ENCODE measurements around the gene SYNDIG1.

The SYNDIG1 gene

GRCh38 chr20:24546232-24546892 lies 76.9 kb downstream of the SYNDIG1 start:
- H3K27ac ChIP-seq: no peak overlapping the region
- no peaks in the 10 kb centered on the region for H3K27me3 ChIP-seq
- H3K4me1 ChIP-seq (ENCODE audit: control insufficient read depth in 1 of 2, insufficient read depth in 1 of 2, low read depth in 1 of 2, low read length in 1 of 2): no peaks in the 10 kb centered on the region
- no peaks in the 10 kb centered on the region for H3K9me3 ChIP-seq
- H3K36me3 ChIP-seq: no peaks in the 10 kb centered on the region
- no peak for TF ChIP-seq CTCF (IDR thresholded peaks at IDR 0.05)
- no peak overlapping the region for H3K4me3 ChIP-seq (ENCODE audit: low read depth in 1 of 2, low read length in 1 of 2)

DNA sequence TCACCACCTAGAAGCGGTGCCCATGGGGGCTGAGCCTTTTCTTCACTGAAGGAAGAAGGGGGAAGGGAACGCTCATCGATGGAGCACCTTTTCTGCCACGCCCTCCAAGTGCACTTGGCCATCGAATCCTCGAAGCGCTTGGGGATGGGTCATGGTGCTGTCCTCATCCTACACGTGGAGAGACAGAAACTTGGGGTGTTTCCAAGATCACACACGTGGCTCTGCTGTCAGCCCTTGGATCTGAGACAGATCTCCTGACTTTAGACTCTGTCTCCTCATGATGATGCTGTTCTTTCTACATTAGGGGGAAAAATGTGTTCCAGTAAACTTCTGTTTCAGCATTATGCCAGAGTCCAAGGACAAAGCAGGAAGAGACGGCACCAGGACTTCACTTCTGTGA lies 78.5 kb downstream of the SYNDIG1 start:
- Histone ChIP-seq H3K4me1 (ENCODE audit: control insufficient read depth in 1 of 2, insufficient read depth in 1 of 2, low read depth in 1 of 2, low read length in 1 of 2) (no peaks in the 10 kb centered on the region), H3K27ac (no peak overlapping the region), H3K4me3 (ENCODE audit: low read depth in 1 of 2, low read length in 1 of 2) (no peak overlapping the region), H3K36me3 (no peaks in the 10 kb centered on the region), H3K27me3 (no peaks in the 10 kb centered on the region), H3K9me3 (no peaks in the 10 kb centered on the region)
- no peak for TF ChIP-seq CTCF (IDR thresholded peaks at IDR 0.05)

DNA sequence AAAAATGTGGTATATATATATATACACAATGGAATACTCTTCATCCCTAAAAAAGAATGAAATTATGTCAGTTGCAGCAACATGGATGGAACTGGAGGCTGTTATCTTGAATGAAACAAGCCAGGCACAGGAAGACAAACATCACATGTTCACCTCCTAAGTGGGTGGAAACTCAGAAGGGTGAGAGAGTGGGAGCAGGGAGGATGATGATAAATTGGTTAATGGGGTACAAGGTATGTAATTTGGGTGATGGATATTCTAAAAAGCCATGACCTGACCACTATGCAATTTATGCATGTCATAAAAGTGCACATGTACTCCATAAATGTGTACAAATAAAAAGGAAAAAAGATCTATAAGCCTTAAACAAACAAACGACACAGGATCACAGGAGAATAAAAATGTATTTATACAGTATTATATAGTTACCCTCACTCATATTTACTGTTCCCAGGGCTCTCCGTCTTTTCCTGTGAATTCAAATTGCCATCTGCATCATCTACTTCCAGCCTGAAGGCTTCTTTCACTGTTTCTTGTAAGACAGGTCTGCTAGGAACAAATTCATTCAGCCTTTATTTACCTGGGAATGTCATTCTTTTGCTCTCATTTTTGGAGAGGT lies 89.8 kb downstream of the SYNDIG1 start:
- no peaks in the 10 kb centered on the region for H3K9me3 ChIP-seq
- no peaks in the 10 kb centered on the region for H3K27me3 ChIP-seq
- no peak for TF ChIP-seq CTCF (IDR thresholded peaks at IDR 0.05)
- no peaks in the 10 kb centered on the region for H3K4me1 ChIP-seq (ENCODE audit: control insufficient read depth in 1 of 2, insufficient read depth in 1 of 2, low read depth in 1 of 2, low read length in 1 of 2)
- H3K27ac ChIP-seq: no peak overlapping the region
- H3K36me3 ChIP-seq: no peaks in the 10 kb centered on the region
- H3K4me3 ChIP-seq (ENCODE audit: low read depth in 1 of 2, low read length in 1 of 2): no peak overlapping the region

GRCh38 chr20:24560571-24561491 lies 91.4 kb downstream of the SYNDIG1 start:
- H3K36me3 ChIP-seq: no peaks in the 10 kb centered on the region
- no peak overlapping the region for H3K4me3 ChIP-seq (ENCODE audit: low read depth in 1 of 2, low read length in 1 of 2)
- no peaks in the 10 kb centered on the region for H3K9me3 ChIP-seq
- H3K27ac ChIP-seq: no peak overlapping the region
- no peaks in the 10 kb centered on the region for H3K27me3 ChIP-seq
- no peaks in the 10 kb centered on the region for H3K4me1 ChIP-seq (ENCODE audit: control insufficient read depth in 1 of 2, insufficient read depth in 1 of 2, low read depth in 1 of 2, low read length in 1 of 2)
- no peak for TF ChIP-seq CTCF (IDR thresholded peaks at IDR 0.05)

- Histone ChIP-seq H3K27ac (no peak overlapping the region), H3K4me3 (ENCODE audit: low read depth in 1 of 2, low read length in 1 of 2) (no peak overlapping the region), H3K36me3 (no peaks in the 10 kb centered on the region), H3K27me3 (no peaks in the 10 kb centered on the region), H3K9me3 (no peaks in the 10 kb centered on the region), H3K4me1 (ENCODE audit: control insufficient read depth in 1 of 2, insufficient read depth in 1 of 2, low read depth in 1 of 2, low read length in 1 of 2) (no peaks in the 10 kb centered on the region)
- no peak for TF ChIP-seq CTCF (IDR thresholded peaks at IDR 0.05)
Observed at GRCh38 chr20:24565835-24566351, 96.5 kb downstream of the SYNDIG1 start.

Measured in neutrophil (primary cell).